Smooth muscle cell (in vitro differentiated cells): ENCODE results near the gene COL16A1. TPM values are rescaled to one million over a fixed set of nuclear protein-coding genes. Genes with fewer than 3 reads are reported as not detected.

Experiments used
- DNase-seq: peaks from one replicate; lab custom pipeline; 2025; ENCODE audit not compliant: unreplicated experiment; lab: John Stamatoyannopoulos, UW
- H2AFZ ChIP-seq: fragments of 200-600 bp; sonication (generic); 2 replicates; pipeline ENCODE4 v1.6.0; 2016; ENCODE audit warnings: antibody characterized with exemption, low read depth, mild to moderate bottlenecking
- H3F3A ChIP-seq: fragments of 200-600 bp; sonication (generic); 2 replicates; pipeline ENCODE4 v1.6.0; 2017; ENCODE audit warnings: antibody characterized with exemption, low read depth
- H3K27ac ChIP-seq: fragments of 200-600 bp; sonication (generic); 2 replicates; pipeline ENCODE4 v1.5.1; 2016; ENCODE audit warnings: low read depth, mild to moderate bottlenecking
- H3K27me3 ChIP-seq: fragments of 200-600 bp; sonication (generic); 2 replicates; pipeline ENCODE4 v1.6.1; 2016; ENCODE audit warnings: low read depth, mild to moderate bottlenecking
- H3K36me3 ChIP-seq: fragments of 200-600 bp; sonication (generic); 2 replicates; pipeline ENCODE4 v1.5.1; 2016; ENCODE audit warnings: low read depth
- H3K4me1 ChIP-seq: fragments of 200-600 bp; sonication (generic); 2 replicates; pipeline ENCODE4 v1.5.1; 2016; ENCODE audit warnings: low read depth
- H3K4me2 ChIP-seq: fragments of 200-600 bp; sonication (generic); 2 replicates; pipeline ENCODE4 v1.6.0; 2016; ENCODE audit warnings: mild to moderate bottlenecking
- H3K4me3 ChIP-seq: fragments of 200-600 bp; sonication (generic); 2 replicates; pipeline ENCODE4 v1.5.1; 2016; ENCODE audit warnings: mild to moderate bottlenecking
- H3K79me2 ChIP-seq: fragments of 200-600 bp; sonication (generic); 2 replicates; pipeline ENCODE4 v1.6.0; 2016; ENCODE audit warnings: low read depth, mild to moderate bottlenecking
- H3K9ac ChIP-seq: fragments of 200-600 bp; sonication (generic); 2 replicates; pipeline ENCODE4 v1.6.0; 2016; ENCODE audit warnings: low read depth
- H3K9me3 ChIP-seq: fragments of 200-600 bp; sonication (generic); replicated peaks from 2 replicates; pipeline ENCODE4 v1.5.1; 2016; ENCODE audit warnings: low read depth
- H4K20me1 ChIP-seq: fragments of 200-600 bp; sonication (generic); 2 replicates; pipeline ENCODE4 v1.6.0; 2016; ENCODE audit warnings: low read depth
- WGBS: methylation state at CpG from one replicate; pipeline ENCODE4 v1.1.7; 2016; ENCODE audit warnings: low lambda C conversion rate; 5-methylcytosine and 5-hydroxymethylcytosine counted together
- polyA plus RNA-seq: library from polyadenylated mRNA; unstranded; fragments of >200 nt; fragmentation: Nextera tagmentation; extraction: Ambion mirVana; gene quantifications from 2 replicates; pipeline ENCODE4 v1.2.1, GENCODE V29; 2016
- total RNA-seq: library from RNA; depleted of rRNA; stranded (reverse); fragments of >200 nt; gene quantifications from 2 replicates; pipeline ENCODE4 v1.2.3, GENCODE V29; 2014
- TF ChIP-seq, protein P1 (sequence below): fragments of 200-600 bp; sonication (generic); IDR thresholded peaks from 2 replicates; pipeline ENCODE4 v1.5.1; 2017; ENCODE audit warnings: borderline replicate concordance, mild to moderate bottlenecking, antibody characterized with exemption; ENCODE audit not compliant: insufficient read depth, poor library complexity, severe bottlenecking

The COL16A1 gene
- total and polyA plus RNA-seq, 2 experiments from 2014 or later, result 67.3 to 152 TPM

DNA sequence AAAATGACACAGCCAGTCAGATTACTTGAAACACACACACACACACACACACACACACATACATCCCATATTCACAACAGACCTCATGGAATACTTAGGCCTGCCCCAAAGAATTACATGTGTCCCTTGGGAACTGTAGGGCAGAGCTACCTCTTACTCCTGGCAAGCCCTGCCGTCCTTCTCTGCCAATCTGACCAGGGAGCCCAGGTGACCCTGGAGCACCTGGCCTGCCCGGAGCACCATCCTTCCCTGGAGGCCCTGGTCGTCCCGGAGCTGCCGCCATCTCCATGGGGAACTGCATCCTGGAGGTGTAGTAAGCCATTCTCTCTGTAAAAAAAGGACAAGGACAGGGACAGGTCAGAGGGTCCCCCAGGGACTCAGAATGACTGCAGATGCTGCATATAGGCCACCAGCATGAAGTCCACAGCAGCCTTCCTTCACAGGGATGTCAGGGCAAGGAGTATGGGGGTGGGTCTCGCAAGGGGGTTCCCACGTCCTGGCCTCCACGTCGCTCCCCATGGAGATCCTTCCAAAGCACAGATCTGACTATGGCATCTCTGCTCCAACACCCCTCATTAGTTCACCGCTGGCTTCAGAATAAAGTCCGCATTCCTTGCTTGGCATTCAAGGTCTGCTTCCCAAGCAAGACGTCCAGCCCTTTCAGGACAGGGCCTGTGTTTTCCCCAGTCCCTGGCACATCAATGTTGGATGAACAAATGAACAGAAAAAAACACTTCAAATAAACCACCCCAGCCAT, 49.9 kb downstream of the COL16A1 start:
- TF ChIP-seq, protein P1, sequence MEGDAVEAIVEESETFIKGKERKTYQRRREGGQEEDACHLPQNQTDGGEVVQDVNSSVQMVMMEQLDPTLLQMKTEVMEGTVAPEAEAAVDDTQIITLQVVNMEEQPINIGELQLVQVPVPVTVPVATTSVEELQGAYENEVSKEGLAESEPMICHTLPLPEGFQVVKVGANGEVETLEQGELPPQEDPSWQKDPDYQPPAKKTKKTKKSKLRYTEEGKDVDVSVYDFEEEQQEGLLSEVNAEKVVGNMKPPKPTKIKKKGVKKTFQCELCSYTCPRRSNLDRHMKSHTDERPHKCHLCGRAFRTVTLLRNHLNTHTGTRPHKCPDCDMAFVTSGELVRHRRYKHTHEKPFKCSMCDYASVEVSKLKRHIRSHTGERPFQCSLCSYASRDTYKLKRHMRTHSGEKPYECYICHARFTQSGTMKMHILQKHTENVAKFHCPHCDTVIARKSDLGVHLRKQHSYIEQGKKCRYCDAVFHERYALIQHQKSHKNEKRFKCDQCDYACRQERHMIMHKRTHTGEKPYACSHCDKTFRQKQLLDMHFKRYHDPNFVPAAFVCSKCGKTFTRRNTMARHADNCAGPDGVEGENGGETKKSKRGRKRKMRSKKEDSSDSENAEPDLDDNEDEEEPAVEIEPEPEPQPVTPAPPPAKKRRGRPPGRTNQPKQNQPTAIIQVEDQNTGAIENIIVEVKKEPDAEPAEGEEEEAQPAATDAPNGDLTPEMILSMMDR, result no peak
- H3K4me1 ChIP-seq, result no peaks in the 10 kb centered on the region
- H2AFZ ChIP-seq, result no peak overlapping the region
- no peaks in the 10 kb centered on the region for H3K79me2 ChIP-seq
- no peaks in the 10 kb centered on the region for H4K20me1 ChIP-seq
- 96% methylated on average over 12 of the region's 12 CpGs for WGBS
- no peaks in the 10 kb centered on the region for H3K36me3 ChIP-seq
- no peaks in the 10 kb centered on the region for H3K9me3 ChIP-seq
- H3K27me3 ChIP-seq, result no peaks in the 10 kb centered on the region
- no peak overlapping the region for H3K4me3 ChIP-seq
- no peak overlapping the region for H3K4me2 ChIP-seq
- peaks cover 28% of the 10 kb centered on the region for H3F3A ChIP-seq
- DNase-seq, result no peak
- H3K27ac ChIP-seq, result no peak overlapping the region
- H3K9ac ChIP-seq, result no peak overlapping the region

DNA sequence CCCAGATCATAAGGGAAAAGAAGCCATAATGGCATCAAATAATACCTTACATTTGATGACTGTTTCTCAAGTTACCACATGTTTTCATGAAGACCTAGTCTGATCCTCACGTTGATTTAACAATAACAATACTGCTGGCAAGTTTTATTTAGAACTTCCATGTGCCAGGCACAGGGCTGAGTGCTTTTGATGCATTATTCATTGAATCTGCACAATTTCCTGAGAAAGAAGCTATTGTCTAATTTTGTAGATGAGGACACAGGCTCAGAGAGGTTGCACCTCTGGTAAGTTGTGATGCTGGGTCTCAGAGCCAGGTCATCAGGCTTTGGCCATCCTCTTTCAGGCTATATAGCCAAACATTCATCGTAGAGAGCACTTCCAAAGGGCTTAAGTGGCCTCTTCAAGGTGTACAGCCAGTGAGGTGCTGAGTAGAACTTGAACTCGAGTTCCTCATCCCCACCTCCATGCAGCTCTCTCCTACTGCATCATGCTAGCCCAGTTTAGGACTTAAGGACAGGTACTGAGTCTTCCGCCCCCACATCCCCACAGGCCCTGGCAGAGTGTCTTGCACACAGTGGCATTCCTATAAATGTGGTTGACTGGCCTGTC, 50.8 kb downstream of the COL16A1 start:
- DNase-seq, result no peak
- Histone ChIP-seq H3K36me3 (no peaks in the 10 kb centered on the region), H3K27me3 (no peaks in the 10 kb centered on the region), H3K4me1 (no peaks in the 10 kb centered on the region), H3K4me2 (no peak overlapping the region), H2AFZ (no peak overlapping the region), H4K20me1 (no peaks in the 10 kb centered on the region), H3K9ac (no peak overlapping the region), H3K4me3 (no peak overlapping the region), H3K79me2 (no peaks in the 10 kb centered on the region), H3K27ac (no peak overlapping the region), H3K9me3 (no peaks in the 10 kb centered on the region), H3F3A (peaks cover 28% of the 10 kb centered on the region)
- 88% methylated on average over 4 of the region's 4 CpGs for WGBS
- TF ChIP-seq, protein P1, result no peak

DNA sequence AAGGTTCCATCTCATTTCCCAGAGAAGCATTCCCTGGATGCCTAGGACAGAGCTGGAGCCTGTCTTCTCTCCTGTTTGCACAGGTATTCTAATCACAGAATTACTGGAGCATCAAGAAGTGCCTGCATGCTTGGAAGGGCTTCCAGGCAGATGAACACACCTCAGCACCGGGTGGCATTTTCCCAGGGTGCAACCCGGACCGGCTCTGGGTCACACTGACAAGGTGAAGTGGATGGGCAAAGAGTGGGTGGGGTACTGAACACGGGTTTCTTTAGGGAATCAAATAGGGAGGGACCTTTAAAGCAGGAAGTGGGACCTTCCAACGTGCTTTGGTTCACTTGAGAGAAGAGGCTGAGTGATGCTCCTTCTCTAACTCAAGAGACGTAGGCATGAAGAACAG, 52.1 kb downstream of the COL16A1 start:
- Histone ChIP-seq H3K27ac (peak overlapping the region; percentile 57), H3K27me3 (no peaks in the 10 kb centered on the region), H3K4me2 (no peak overlapping the region), H3K9me3 (no peaks in the 10 kb centered on the region), H3K9ac (no peak overlapping the region), H4K20me1 (no peaks in the 10 kb centered on the region), H3K4me3 (no peak overlapping the region), H3K4me1 (no peaks in the 10 kb centered on the region), H2AFZ (no peak overlapping the region), H3F3A (peaks cover 28% of the 10 kb centered on the region), H3K36me3 (no peaks in the 10 kb centered on the region), H3K79me2 (no peaks in the 10 kb centered on the region)
- DNase-seq, result no peak
- TF ChIP-seq, protein P1, result no peak
- 75% methylated on average over 6 of the region's 6 CpGs for WGBS
